KG1 (cell line): Measurements from ENCODE around the gene ADAMTS17.

Experiments
- DNase-seq: peaks from one replicate; lab custom pipeline; 2025; lab: John Stamatoyannopoulos, UW

The ADAMTS17 gene

DNA sequence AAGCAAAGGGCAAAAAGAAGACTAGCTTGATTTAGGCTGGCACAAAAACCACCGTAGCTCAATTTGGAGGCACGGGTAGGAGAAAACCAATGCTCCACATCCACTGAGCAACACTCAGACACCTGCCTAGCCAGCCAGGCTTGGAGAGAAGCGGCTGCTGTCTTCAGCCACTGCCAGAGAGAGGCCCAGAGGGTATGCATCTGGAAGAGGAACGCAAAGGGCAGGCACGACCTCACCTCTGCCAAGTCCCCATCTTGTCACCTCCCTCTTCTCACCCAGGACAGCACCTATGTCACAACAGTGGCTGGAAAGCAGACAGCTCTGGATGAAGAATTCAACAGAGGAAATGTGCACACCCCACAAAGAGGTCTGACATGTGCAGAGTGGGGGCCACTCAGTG, 93.5 kb downstream of the ADAMTS17 start:
- no peak for DNase-seq

GRCh38 chr15:100247228-100248225, 94.2 kb downstream of the ADAMTS17 start:
- DNase-seq, result no peak

DNA sequence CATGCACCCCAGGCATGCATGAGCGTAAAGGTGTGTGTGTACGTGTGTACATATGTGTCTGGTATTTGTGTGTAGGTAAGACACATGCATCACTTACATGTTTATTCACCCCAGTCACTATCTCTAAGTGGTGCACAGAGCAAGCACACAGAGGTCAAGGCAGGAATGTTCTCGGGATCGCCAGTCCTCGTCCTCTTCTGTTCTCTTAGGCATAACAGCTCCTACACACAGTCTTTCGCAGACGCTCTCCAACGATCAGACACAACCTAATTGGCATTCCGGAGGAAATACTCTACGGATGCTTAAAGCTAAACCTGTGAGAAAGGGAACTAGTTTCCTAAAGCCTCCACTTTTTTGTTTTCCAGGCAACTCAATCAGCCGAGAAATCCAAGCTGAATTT, 95.9 kb downstream of the ADAMTS17 start:
- no peak for DNase-seq

- no peak for DNase-seq
Observed at GRCh38 chr15:100245487-100245820, 96.3 kb downstream of the ADAMTS17 start.

DNA sequence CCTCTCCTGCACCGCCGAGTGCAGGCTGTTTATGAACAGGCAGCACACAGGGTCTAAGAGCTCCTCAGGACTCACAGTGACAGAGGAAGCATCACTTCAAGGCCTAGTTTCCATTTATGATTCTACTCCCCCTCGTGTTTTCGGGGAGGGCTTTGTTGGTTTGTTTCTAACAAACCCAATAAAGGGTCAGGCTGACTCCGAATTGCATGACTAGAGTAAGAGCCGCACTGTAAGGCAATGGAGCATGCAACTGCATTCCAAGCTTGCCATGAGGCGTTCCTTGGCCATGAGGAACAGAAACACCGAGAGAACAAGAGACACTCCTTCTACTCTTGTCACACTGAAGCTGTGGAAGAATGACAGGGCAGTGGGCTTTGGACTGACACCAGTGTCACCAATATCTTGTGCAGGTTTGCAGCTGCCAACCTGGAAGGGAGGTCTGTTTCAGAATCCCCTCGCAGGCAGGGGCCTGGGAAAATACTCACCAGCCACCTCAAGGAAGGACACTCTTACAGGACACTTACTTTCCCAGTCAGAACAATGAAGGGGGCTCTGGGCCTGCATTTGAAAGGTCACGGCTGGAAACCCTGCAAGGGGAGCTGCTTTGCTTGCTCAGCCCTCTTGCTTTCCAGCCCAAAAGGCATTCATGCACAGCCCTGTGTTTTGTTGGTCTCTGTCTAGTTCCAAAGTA, 96.8 kb downstream of the ADAMTS17 start:
- no peak for DNase-seq

DNA sequence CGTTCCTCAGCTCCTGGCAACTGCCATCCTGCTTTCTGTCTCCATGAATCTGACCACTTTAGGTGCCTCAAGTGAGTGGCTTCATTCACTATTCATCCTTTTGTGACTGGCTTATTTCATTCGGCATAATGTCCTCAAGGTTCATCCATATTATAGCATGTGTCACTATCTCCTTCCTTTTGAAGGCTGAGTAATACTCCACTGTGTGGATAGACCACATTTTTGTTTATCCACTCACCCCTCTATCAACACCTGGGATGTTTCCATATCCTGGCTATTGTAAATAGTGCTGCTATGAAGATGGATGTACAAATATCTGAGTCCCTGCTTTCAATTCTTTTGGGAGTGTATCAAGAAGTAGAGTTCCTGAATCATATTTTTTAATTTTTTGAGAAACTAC, 98.8 kb downstream of the ADAMTS17 start:
- no peak for DNase-seq

DNA sequence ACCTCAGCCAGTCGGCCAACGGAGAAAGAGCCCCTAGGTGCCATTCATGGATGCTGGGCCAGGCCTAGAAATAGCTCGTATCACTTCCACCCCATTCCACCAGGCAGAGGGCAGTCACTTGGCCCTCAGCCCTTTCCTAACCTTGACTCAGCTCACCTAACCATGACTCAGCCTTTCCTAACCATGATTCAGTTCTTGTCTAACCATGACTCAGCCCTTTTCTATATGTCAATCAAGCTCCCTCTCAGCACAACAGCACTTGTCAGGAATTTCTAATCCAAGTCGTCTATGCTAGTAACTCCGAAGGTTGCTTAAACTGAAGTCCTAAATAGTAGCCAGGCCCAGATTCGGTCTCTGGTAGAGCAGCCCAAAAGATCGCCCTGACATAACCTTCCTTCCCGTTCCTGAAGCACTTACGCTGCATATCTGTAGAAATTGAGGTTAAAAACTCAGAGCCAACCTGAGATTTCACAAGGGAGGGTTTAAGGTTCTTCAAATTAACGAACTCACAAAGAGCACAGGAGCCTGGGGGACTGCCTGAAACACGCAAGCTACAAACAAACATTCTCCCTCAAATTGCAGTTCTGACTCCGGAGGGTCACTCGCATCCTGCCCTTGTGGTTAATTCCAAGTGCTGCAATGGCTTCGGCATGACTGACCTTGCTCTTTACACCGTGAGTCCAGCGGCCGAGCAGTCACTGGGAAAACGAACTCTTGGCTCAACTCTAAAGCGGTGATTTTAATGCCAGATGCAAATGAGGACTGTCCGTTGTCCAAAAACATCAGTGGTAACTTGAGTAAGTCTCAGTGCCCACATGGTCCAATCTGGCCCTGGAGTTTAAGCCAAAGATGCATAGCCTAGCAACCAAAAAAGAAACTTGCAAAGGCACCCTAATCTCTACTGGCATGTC, 99.9 kb downstream of the ADAMTS17 start:
- no peak for DNase-seq

DNA sequence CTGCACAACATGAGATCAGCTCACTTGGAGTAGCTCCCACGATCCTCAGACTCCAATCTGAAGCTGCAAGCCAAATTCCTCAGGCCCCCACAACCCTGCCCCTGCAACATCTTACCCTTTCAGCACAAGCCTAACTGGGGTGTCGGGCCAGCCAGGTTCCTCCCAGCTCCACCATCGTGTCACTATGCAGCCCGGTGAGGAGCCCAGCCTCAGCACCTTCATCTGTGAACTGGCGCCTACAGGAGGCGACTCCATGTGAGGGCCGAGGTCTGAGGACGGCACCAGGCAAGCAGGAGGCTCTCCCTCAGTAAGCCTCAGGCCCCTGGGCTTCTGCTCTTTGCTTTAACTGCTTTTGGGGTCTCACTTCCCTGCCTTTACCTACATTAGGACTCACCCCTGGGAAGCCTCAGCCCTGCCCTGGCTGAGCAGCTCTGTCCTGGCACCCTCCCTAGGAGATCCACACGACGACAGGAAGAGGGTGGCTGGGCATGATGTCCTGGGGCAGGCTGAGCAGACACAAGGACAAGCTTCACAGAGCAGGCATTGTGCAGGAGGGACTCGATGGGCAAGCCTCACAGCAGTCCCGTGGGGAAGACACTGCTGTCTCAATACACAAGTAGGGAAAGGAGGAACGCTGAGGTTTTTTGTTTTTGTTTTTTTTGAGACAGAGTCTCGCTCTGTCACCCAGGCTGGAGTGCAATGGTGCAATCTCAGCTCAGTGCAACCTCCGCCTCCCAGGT, 104.6 kb downstream of the ADAMTS17 start:
- DNase-seq, result no peak

DNA sequence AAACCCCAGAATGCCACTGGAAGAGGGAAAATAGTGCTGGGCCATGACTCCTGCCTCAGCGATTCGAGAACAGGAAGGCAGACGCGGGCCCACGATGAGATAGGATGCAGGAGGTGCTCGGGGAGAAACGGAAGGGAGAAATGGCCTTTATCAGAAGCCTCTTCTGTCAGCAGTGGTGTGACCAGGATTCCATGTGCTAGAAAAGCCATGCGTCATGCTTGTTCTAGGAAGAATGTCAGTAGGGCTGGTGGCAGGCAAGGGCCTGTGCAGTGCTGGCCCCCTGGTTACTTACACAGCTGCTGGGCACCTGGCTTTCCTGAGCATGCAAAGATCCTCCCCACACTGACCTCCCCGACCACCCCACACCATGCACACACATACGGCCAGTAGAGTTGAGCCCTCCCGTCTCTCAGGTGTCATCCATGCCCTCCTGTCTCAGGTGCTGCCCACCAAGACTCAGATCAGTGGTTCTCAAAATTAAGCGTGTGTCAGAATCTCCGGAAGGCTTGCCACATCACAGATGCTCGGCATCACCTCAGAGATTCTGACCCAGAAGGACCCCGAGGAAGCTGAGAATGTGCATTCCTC, 106.7 kb downstream of the ADAMTS17 start:
- DNase-seq, result no peak

- DNase-seq, result no peak
Observed at GRCh38 chr15:100234158-100235029, 107.4 kb downstream of the ADAMTS17 start.

GRCh38 chr15:100230784-100231183, 111.0 kb downstream of the ADAMTS17 start:
- DNase-seq, result no peak

DNA sequence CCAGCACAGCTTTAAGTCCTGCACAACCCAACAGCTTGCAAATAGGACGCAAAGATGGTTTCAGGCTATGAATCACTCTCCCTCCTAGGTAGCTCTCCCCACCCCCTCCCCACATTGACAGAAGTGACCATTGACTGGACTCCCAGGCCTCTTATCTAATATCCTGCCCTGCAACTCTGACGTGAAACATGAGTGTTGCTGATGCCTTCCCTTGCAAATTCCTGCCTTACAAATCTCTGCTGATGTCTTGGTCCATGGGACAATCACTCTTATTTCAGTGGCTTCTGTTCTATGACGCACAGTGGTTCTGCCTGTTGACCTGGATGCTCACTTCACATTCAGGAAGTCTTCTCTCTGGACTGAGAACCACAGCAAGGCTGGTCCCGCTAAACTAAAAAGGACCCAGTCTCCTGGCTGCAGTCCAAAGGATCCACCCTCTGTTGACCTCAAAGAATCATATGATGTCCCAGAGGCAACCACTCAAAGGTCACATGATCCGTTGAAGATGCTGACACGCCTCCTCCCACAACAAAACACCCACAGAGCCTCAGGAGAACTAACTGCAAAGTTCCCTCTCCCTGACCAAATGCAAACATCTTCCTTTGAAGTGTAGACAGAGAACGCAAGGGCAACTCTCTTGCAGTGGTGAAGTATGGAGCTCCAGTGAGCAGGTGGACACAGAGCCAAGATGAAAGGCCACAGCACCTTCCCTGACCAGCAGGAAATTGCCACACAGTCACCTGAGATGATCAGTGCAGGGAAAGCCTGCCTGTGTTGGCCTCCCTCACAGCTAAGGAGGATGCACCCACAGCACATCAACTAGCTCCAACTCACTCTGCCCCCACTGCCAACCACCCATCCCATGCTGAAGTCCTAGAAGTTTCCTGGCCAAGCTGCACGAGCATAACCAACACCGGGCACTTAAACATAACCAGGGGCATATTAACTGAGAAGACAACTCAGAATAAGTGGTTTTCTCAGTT, 112.3 kb downstream of the ADAMTS17 start:
- no peak for DNase-seq

DNA sequence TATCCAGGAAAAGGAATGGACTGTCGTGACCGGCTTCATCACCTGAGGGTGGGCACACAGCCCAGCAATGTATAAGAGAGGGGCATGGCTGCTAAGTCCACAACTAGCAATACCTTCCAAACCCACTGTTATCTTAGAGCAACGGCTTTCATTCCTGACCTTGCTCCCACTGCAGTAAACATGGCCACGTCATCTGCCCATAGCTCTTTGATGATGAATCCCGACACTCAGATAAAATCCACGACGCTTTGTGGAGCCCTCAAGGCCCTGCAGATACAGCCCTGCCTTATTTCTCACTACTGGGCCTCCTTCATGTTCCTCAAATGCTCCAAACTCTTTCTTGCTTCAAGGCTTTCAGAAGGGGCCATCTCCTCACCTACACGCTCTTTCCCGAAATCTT, 114.0 kb downstream of the ADAMTS17 start:
- no peak for DNase-seq

GRCh38 chr15:100226107-100226506, 115.7 kb downstream of the ADAMTS17 start:
- no peak for DNase-seq

GRCh38 chr15:100224206-100225185, 117.3 kb downstream of the ADAMTS17 start:
- no peak for DNase-seq

- DNase-seq, result no peak
Observed at GRCh38 chr15:100222349-100222715, 119.4 kb downstream of the ADAMTS17 start.

GRCh38 chr15:100221471-100222348, 120.1 kb downstream of the ADAMTS17 start:
- DNase-seq, result no peak
